Medulla oblongata (tissue), 1 donor: ENCODE results near the gene MDC1.
A peak's percentile ranks its signal among the peaks of the same experiment; 100 is the strongest.
"Not testable (repeated sequence)": the region's sequence is repeated elsewhere in the genome, so short reads cannot be mapped to it uniquely, and the experiment has no call there.

Source experiments
- DNase-seq: peaks from one replicate; pipeline ENCODE4 v3.0.0-alpha.2; 2015; ENCODE audit errors: extremely low spot score

Gene MDC1

DNA sequence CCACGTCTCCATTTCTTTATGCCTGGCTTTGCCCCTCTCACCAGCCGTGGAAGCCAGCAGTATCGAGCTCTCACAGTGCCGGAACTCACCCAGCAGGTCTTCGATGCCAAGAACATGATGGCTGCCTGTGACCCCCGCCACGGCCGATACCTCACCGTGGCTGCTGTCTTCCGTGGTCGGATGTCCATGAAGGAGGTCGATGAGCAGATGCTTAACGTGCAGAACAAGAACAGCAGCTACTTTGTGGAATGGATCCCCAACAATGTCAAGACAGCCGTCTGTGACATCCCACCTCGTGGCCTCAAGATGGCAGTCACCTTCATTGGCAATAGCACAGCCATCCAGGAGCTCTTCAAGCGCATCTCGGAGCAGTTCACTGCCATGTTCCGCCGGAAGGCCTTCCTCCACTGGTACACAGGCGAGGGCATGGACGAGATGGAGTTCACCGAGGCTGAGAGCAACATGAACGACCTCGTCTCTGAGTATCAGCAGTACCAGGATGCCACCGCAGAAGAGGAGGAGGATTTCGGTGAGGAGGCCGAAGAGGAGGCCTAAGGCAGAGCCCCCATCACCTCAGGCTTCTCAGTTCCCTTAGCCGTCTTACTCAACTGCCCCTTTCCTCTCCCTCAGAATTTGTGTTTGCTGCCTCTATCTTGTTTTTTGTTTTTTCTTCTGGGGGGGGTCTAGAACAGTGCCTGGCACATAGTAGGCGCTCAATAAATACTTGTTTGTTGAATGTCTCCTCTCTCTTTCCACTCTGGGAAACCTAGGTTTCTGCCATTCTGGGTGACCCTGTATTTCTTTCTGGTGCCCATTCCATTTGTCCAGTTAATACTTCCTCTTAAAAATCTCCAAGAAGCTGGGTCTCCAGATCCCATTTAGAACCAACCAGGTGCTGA, 7.0 kb upstream of the MDC1 start:
- DNase-seq: not testable (repeated sequence)

DNA sequence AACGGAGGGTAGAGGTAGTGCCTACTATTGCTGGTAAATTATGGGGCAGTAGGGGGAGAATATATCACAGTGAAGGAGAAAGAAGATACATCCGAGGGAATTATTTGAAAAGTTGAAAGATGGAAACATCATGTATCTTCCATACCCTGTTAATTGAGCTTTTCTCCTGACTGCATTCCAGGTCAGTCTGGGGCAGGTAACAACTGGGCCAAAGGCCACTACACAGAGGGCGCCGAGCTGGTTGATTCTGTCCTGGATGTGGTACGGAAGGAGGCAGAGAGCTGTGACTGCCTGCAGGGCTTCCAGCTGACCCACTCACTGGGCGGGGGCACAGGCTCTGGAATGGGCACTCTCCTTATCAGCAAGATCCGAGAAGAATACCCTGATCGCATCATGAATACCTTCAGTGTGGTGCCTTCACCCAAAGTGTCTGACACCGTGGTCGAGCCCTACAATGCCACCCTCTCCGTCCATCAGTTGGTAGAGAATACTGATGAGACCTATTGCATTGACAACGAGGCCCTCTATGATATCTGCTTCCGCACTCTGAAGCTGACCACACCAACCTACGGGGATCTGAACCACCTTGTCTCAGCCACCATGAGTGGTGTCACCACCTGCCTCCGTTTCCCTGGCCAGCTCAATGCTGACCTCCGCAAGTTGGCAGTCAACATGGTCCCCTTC, 6.2 kb upstream of the MDC1 start:
- DNase-seq: not testable (repeated sequence)

DNA sequence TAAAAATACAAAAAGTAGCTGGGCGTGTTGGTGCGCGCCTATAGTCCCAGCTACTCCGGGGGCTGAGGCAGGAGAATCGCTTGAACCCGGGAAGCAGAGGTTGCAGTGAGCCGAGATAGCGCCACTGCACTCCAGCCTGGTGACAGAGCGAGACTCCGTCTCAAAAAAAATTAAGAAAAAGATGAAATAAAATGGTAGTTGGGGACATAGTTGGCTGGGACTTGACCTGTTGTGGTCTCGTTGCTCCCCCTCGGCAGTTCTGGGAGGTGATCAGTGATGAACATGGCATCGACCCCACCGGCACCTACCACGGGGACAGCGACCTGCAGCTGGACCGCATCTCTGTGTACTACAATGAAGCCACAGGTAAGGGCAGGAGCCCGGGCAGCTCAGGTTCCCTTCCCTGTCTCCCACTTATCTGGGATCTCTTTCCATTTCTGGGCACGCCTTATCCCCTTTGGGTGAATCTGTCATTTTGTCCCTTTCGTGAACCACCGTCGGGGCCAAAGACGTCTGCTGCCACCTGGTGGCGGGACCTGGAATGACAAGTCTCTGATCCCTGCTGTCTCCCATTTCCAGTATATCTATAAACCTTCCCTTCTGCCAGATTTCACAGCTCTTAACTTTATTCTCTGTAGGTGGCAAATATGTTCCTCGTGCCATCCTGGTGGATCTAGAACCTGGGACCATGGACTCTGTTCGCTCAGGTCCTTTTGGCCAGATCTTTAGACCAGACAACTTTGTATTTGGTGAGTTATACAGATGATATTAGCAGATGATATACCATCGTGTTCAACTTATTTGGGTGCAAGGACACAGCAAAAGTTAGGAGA, 5.4 kb upstream of the MDC1 start:
- DNase-seq: peak; percentile 89

DNA sequence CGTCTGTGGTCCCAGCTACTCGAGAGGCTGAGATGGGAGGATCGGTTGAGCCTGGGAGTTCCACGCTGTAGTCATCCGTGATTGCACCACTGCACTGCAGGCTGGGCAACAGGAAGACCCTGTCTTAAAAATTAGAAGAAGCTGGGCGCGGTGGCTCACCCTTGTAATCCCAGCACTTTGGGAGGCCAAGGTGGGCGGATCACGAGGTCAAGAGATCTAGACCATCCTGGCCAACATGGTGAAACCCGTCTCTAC, 4.9 kb upstream of the MDC1 start:
- not testable (repeated sequence) for DNase-seq

DNA sequence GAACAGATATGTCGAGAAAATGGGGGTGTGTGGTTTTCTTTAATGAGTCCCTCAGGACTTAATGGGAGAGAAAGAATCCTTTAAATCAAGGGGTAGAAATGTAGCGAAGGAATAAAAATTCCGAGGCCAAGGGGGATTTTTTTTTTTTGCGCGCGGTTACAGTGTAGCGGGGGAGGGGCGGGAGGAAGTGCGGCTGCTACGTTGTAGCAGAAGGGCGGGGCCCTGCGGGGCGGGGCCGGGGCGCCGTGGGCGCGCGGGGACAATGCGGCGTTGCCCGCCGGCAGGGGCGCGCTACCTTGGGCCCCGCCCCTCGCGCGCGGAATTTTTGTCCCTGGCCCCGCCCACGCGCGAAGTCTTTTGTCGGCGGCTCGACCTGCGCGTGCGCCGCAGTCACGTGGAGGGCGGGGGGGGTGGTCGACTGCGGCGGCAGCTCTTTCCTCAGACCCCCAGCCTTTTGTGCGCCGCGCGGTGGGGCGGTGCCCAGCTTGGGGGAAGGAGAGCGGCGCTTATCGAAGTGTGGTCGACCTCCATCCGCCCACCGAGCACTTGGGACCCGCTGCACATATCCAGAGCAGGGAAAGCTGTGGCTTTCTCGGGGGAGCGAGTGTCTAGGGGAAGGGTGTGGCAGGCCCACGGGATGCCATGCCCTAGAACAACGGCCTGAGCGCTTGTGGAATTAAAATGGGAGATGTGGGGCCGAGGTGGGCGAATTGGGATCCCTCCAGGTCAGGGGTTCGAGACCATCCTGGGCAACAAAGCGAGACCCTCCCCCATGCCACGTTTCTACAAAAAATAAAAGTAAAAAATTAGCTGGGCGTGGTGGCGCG, 4.3 kb upstream of the MDC1 start:
- peak; percentile 88 for DNase-seq

DNA sequence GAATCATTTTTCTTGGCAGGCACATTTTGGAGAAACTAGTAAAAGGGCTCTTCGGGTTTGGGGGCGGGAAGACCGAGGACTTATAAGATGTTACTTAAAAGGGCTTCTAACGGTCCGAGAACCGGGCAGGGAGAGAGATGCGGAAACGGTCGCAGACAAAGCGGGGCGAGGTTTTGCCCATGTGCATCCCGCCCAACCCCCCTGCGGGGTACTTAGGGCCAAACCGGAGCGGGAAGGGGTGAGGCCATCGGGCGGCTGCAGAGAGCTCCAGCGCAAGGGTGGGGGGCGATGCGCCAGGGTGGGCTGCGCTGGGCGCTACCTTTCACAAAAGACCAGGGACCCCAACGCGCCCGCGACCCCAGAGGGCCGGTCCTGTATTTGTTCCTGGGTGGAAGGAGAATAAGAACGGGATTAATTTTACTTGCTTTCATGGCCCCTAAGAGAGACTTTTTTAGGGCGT, 3.7 kb upstream of the MDC1 start:
- peak; percentile 66 for DNase-seq

DNA sequence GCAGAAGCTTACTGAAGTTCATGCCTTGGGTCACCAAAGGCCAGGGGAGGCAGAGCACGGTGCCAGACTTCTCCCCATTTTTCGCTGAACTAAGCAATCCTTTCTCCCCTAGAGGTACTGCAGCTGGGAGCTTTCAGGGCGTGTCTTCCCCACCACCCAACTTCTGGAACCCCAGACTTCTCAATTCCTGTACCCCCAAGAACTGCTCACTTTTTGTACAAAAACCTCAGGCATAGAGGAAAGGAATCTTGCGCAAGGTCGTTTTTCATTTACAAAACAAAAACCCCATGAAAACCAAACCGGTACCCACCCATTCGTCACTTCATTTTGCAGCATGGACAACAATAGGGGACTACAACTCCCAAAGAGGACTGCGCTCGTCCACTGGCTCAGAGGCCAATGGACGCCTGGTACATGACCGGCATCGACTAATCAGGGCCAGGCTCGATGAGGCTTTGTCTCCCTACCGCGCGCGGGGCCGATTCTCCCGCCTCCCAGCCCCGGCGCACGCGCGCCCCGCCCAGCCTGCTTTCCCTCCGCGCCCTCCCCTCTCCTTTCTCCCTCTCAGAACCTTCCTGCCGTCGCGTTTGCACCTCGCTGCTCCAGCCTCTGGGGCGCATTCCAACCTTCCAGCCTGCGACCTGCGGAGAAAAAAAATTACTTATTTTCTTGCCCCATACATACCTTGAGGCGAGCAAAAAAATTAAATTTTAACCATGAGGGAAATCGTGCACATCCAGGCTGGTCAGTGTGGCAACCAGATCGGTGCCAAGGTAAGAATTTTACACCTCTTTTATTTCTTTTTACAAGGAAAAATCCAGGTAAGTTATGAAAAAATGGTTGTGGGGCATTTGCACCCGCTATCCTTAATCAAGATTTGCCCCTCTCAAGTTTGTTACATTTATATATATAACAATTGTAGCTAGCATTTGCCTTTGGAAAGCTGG, 3.0 kb upstream of the MDC1 start, which contains the start of gene TUBB:
TUBB (plus strand) TSS at position 562 of the 947 bp plus-strand sequence; CDS start at position 717, 155 bp downstream.
- DNase-seq: peak; percentile 99

DNA sequence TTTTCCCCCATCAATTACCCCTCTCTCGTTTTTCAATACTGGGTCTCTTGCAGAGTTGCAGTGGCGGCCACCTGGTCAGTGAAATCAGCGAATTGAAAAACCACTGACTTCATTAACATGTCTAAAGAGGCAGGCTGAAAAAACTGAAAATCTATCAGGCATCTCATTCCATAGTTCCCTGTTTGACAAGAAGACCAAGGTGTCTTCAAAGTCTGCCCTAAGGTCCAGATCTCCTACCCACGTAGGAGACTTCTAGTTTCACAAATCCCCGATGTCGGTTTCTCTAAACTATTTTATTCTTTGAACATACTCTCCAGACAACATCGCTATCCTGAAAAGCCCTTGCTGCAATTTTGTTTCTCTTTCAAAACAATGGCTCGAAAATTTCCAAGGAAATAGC, 2.3 kb upstream of the MDC1 start:
- DNase-seq: no peak

DNA sequence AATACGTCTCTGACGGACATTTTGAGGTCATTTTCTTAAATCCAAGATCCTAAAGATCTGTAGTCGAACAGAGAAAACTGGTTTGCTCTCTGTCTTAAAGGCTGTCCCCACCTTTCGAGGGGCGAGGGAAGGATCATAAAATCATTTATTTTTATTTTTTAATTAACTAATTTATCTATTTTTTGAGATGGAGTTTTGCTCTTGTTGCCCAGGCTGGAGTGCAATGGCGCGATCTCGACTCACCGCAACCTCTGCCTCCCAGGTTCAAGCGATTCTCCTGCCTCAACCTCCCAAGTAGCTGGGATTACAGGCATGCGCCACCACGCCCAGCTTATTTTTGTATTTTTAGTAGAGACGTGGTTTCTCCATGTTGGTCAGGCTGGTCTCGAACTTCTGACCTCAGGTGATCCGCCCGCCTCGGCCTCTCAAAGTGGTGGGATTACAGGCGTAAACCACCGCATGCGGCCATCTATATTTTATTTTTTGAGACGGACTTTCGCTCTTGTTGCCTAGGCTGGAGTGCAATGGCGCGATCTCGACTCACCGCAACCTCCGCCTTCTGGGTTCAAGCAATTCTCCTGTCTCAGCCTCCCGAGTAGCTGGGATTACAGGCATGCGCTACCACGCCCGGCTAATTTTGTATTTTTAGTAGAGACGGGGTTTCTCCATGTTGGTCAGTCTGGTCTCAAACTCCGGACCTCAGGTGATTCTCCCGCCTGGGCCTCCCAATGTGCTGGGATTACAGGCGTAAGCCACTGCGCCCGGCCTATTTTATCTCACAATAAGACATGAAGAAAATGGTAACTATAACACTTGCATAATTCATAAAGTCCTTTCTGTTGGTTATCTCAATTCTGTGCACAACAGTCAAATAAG, 1.0 kb upstream of the MDC1 start:
- not testable (repeated sequence) for DNase-seq

DNA sequence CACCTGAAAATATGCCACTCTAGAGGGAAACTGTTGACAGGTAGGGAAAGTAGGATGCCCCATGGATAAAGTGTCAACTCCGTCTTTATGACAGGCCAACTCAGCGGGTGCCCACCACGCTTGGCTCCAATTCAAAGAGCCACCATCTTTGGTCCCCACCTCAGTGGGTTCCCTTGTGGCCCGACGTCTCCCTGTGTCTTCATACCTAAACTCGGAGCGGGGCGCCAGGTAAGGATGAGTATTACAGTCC, 277 bp downstream of the MDC1 start:
- no peak for DNase-seq

DNA sequence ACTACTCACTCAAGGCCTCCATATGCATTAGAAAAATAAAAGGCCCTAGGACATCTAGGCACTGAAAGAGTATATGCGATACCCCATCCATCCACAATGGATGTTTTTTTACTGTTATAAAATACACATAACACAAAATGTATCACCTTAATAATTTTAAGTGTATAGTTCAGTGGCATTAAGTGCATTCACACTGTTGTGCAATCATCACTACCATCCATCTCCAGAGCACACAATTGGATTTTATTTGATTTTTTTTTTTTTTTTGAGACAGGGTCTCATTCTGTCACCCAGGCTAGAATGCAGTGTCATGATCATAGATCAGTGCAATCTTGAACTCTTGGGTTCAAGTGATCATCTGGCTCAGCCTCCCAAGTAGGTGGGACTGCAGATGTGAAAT, 2.8 kb downstream of the MDC1 start:
- no peak for DNase-seq

DNA sequence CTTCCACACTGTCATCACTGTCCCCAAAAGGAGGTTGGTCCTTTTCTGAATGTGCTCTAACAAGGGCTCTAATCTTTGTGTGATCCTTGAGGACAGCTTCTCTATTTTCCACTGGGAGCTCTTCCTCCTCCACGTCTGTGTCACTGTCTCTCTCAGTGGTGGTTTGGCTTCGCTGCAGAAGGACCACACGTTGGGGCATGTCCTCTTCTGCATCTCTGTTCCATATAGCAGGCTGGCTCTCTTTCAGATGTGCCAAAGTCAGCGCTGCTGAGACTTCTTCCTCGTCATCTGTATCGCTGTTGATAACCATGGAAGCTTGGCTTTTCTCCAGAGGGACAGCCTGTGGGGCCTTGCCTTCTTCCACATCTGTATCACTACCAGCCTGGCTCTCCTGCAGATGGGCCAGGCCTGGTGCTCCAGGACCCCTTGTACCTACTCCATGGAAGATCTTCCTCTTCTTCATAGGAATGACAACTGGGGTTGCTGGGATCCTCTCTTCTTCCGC, 4.6 kb downstream of the MDC1 start:
- DNase-seq: no peak

DNA sequence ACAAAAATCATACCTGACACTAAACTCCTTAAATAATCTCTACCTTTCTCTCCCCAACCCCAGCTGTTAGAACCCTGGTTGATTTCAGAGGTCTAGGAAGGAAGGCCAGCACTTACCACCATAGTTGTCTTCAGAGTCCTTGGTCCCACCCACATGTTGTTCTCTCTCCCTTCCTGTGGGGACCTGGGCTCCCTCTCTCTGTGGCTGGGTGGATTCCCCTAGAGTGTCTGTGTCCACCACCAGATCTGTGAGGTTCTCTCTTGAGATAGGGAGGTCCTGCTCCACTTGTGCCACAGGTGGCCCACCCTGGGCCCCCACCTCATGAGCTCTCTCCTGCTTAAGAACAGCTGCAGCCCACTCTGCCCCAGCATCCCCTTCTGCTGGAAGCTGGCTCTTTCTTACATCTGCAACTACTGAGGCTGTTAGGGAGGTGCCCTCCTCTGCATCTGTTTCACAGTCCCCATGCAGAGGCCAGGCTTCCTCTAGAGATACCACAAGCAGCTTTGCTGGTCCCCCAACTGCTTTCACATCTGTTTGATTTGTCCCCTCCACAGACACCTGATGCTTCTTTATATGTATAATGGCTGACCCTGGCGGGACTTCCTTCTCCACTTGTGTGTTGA, 5.2 kb downstream of the MDC1 start:
- DNase-seq: no peak

DNA sequence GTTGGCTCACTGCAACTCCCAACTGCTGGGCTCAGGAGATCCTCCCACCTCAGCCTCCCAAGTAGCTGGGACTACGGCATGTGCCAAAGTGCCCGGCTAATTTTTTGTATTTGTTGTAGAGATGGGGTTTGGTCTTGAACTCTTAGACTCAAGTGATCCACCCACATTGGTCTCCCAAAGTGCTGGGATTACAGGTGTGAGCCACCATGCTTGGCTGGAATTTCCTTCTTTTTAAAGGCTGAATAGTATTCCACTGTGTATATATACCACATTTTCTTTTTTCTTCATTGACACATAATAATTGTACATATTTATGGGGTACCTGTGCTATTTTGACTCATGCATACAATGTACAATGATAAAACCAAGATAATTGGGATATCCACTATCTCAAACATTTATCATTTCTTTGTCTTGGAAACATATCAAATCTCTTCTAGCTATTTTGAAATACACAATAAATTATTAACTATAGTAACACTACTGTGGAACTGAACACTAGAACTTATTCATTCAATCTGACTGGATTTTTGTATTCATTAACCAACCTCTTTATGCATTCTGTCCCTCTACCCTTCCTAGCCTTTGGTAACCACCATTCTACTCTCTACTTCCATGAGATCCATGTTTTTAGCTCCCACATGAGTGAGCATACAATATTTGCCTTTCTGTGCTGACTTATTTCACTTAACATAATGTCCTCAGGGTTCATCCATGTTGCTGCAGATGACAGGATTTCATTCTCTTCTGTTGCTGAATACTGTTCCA, 7.8 kb downstream of the MDC1 start:
- no peak for DNase-seq

DNA sequence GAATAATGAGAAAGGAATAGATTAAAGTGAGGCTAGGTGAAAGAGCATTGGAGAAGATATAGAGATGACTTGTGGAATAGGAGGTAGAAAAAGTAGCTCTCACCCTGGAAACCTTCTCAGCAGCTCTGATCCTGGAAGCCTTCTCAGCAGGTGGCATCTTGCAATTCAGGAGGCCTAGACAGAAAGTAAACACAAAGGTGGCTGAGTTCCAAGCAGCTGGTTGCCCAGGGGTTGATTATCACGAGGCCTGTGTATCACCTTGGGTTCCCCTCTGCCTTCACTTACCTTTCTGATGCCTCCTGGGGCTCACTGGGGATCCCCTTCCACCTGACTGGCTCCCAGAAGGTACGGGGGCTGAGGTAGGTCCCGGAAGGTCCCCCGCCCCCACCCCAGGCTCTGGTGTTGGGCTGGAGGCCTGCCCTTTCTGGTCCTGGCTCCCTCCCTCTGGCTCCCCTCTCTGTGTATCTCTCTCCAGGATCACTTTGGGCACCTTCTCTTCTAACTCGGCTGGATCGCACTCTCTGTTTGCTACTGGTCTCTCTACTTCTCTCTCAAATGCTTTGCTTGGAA, 9.7 kb downstream of the MDC1 start:
- DNase-seq: no peak

DNA sequence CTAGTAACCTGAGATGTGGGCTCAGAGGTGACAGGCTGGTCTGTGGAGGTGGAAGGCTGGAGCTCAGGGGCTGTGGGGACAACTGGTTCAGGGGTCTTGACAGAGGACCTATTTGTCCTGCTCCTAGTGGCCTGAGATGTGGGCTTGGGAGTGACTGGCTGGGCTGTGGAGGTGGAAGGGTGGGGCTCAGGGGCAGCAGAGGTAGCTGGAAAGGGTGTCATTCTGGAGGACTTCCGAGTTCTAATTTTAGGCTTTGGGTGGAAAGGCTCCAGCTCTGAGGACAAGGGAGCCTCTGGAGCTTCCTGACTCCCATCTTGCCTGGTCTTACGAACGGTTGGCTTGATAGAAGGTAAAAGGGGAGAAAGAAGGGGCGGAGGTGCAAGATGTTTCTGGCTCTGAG, 11.5 kb downstream of the MDC1 start:
- no peak for DNase-seq

DNA sequence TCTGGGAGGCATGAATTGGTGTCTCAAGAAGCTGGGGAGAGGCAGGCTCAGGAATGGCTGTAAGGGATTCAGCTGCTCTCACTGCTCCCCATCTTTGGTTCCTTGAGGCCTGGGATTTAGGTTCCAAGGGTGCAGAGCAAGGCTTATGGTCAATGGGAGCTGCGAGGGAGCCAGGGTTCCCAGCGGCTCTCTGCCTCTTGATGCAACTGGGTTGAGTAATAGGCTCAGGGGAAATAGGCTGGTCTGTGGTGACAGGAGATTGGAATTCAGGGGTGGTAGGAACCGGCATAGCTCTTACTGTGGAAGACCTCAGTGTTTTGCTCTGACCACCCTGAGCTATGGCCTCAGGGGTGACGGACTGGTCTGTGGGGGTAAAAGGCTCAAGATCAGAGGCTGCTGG, 13.3 kb downstream of the MDC1 start:
- no peak for DNase-seq

DNA sequence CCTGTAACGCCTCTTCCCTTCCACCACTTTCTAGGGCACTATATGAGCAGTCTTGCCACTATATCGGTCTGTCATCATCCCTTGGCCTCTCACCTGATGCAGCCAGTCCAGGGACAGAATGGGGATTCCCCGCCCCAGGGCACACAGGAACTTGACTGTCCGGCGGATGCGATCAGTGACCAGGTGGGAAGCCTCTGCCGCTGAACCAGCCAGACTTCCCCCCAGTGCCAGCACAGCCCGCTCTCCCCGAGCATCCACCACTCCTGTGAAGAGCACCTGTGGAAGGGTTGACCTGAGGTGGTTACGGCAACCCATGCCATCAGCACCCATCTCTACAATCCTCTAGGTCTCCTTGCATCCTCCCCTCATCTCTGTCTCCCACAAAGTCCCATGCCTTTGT, 14.1 kb downstream of the MDC1 start:
- DNase-seq: no peak
